Right lung (tissue), 5 donors: ENCODE data around the gene ADTRP. TPM values are rescaled to one million over a fixed set of nuclear protein-coding genes. Genes with fewer than 3 reads are reported as not detected.
"Not testable (repeated sequence)": the region's sequence is repeated elsewhere in the genome, so short reads cannot be mapped to it uniquely, and the experiment has no call there.

Experiments
- DNase-seq, 2 donors: peaks; one replicate each; pipeline ENCODE4 v3.0.0-alpha.2; 2013
- polyA plus RNA-seq, 5 donors: library from polyadenylated mRNA; unstranded; fragments of 120-200 nt; gene quantifications; one replicate each; pipeline versions ENCODE4 v1.2.1 to v1.2.3, GENCODE V29; 2013; ENCODE audit warnings: inconsistent platforms in 1 of 5, low replicate concordance in 1 of 5; ENCODE audit not compliant: insufficient read length in 5 of 5, insufficient read depth in 1 of 5

The ADTRP gene
- polyA plus RNA-seq, 5 donors, result 0.87 to 2.1 (median 1.2) TPM

- no peak for DNase-seq
Observed at GRCh38 chr6:11803591-11803971, 25.0 kb upstream of the ADTRP start.

GRCh38 chr6:11802886-11803590 is 24.4 kb upstream of the ADTRP start:
- no peak for DNase-seq

- DNase-seq, result not testable (repeated sequence)
Observed at GRCh38 chr6:11800531-11800930, 21.9 kb upstream of the ADTRP start.

- DNase-seq, result no peak
Observed at GRCh38 chr6:11798538-11798937, 19.9 kb upstream of the ADTRP start.

GRCh38 chr6:11798096-11798495 is 19.5 kb upstream of the ADTRP start:
- no peak for DNase-seq

GRCh38 chr6:11796829-11797228 is 18.2 kb upstream of the ADTRP start:
- DNase-seq, result no peak

GRCh38 chr6:11795403-11795802 is 16.8 kb upstream of the ADTRP start:
- DNase-seq, result no peak

GRCh38 chr6:11793277-11793676 is 14.7 kb upstream of the ADTRP start:
- no peak for DNase-seq

GRCh38 chr6:11791354-11792107 is 12.9 kb upstream of the ADTRP start:
- no peak for DNase-seq

- DNase-seq, result peak in 1 of 2 donors; percentile 36
Observed at GRCh38 chr6:11789744-11790143, 11.1 kb upstream of the ADTRP start.

- DNase-seq, result no peak
Observed at GRCh38 chr6:11788043-11788442, 9.4 kb upstream of the ADTRP start.

GRCh38 chr6:11785774-11786579 is 7.4 kb upstream of the ADTRP start:
- no peak for DNase-seq

GRCh38 chr6:11785415-11785773 is 6.8 kb upstream of the ADTRP start:
- no peak for DNase-seq

- no peak for DNase-seq
Observed at GRCh38 chr6:11784341-11784740, 5.7 kb upstream of the ADTRP start.

- DNase-seq, result no peak
Observed at GRCh38 chr6:11783524-11784064, 5.0 kb upstream of the ADTRP start.

GRCh38 chr6:11782524-11782923 is 3.9 kb upstream of the ADTRP start:
- no peak for DNase-seq

GRCh38 chr6:11780097-11780428 is 1.5 kb upstream of the ADTRP start:
- no peak for DNase-seq

- DNase-seq, result no peak
Observed at GRCh38 chr6:11779329-11780096, 910 bp upstream of the ADTRP start.

GRCh38 chr6:11778036-11778435 is 567 bp downstream of the ADTRP start:
- DNase-seq, result no peak

GRCh38 chr6:11775791-11776409 is 2.7 kb downstream of the ADTRP start:
- no peak for DNase-seq

- no peak for DNase-seq
Observed at GRCh38 chr6:11774426-11774825, 4.2 kb downstream of the ADTRP start.
